ENCODE results near the gene EPOP. TPM values are rescaled to one million over a fixed set of nuclear protein-coding genes. Genes with fewer than 3 reads are reported as not detected.

Gene EPOP
- total and polyA plus RNA-seq, 7 donors: 0.21 to 1.2 (median 0.50) TPM

Other genes starting within 250 kb of the EPOP start
- 10 to 100 TPM; 23.6 to 35.8 (median 23.7) TPM for gene ARHGAP23, start 246.5 kb downstream of the EPOP start, total RNA-seq
- 10 to 100 TPM in 1 of 3 donors, 1 to 10 TPM in 2; 7.6 to 11.8 (median 9.6) TPM for gene ARHGAP23, start 246.5 kb downstream of the EPOP start, polyA plus RNA-seq
- gene SRCIN1, start 69.0 kb downstream of the EPOP start, total RNA-seq: under 1 TPM in 3 of 4 donors, not detected in 1; 0.13 to 0.39 (median 0.30) TPM
- under 1 TPM; 0.04 to 0.18 (median 0.08) TPM for gene SRCIN1, start 69.0 kb downstream of the EPOP start, polyA plus RNA-seq
- gene MLLT6, start 30.3 kb upstream of the EPOP start, total RNA-seq: 100 to 1,000 TPM in 1 of 4 donors, 10 to 100 TPM in 3; 78.5 to 120 (median 84.9) TPM
- 10 to 100 TPM; 16.3 to 50.2 (median 25.5) TPM for gene MLLT6, start 30.3 kb upstream of the EPOP start, polyA plus RNA-seq
- 10 to 100 TPM; 29.9 to 45.5 (median 37.4) TPM for gene CISD3, start 55.4 kb upstream of the EPOP start, total RNA-seq
- gene CISD3, start 55.4 kb upstream of the EPOP start, polyA plus RNA-seq: 10 to 100 TPM; 39.6 to 83.6 (median 41.5) TPM
- gene PCGF2, start 73.4 kb upstream of the EPOP start, total RNA-seq: 10 to 100 TPM in 1 of 4 donors, 1 to 10 TPM in 3; 7.1 to 10.8 (median 7.5) TPM
- gene PCGF2, start 73.4 kb upstream of the EPOP start, polyA plus RNA-seq: 1 to 10 TPM; 3.3 to 5.8 (median 5.1) TPM
- gene PSMB3, start 77.8 kb upstream of the EPOP start, total RNA-seq: 100 to 1,000 TPM; 112 to 209 (median 184) TPM
- 100 to 1,000 TPM; 286 to 463 (median 332) TPM for gene PSMB3, start 77.8 kb upstream of the EPOP start, polyA plus RNA-seq
- 10 to 100 TPM; 61.2 to 66.7 (median 63.8) TPM for gene PIP4K2B, start 124.6 kb upstream of the EPOP start, total RNA-seq
- gene PIP4K2B, start 124.6 kb upstream of the EPOP start, polyA plus RNA-seq: 10 to 100 TPM; 19.3 to 72.6 (median 26.5) TPM
- 10 to 100 TPM in 3 of 4 donors, 1 to 10 TPM in 1; 9.7 to 21.3 (median 15.3) TPM for gene CWC25, start 150.4 kb upstream of the EPOP start, total RNA-seq
- gene CWC25, start 150.4 kb upstream of the EPOP start, polyA plus RNA-seq: 10 to 100 TPM; 13.5 to 22.0 (median 15.0) TPM
- 1,000 to 10,000 TPM in 1 of 4 donors, 100 to 1,000 TPM in 3; 816 to 1,006 (median 921) TPM for gene RPL23, start 178.8 kb upstream of the EPOP start, total RNA-seq
- gene RPL23, start 178.8 kb upstream of the EPOP start, polyA plus RNA-seq: 1,000 to 10,000 TPM; 1,675 to 2,332 (median 1,765) TPM
- 10 to 100 TPM; 14.6 to 20.1 (median 17.2) TPM for gene LASP1, start 195.1 kb upstream of the EPOP start, total RNA-seq
- 10 to 100 TPM in 2 of 3 donors, 1 to 10 TPM in 1; 8.6 to 14.0 (median 10.9) TPM for gene LASP1, start 195.1 kb upstream of the EPOP start, polyA plus RNA-seq

Measured in psoas muscle (tissue), 7 donors.